IMR-90 (cell line): ENCODE results near the gene RHOT2. TPM values are rescaled to one million over a fixed set of nuclear protein-coding genes. Genes with fewer than 3 reads are reported as not detected.

ENCODE experiments used
- ATAC-seq: fragments of 200-7000 bp; cut with Tn5 transposase; 2 replicates; pipeline ENCODE4 v1.9.1; 2020; ENCODE audit warnings: low read depth, mild to moderate bottlenecking, moderate library complexity
- BruUV-seq: library from RNA; stranded (reverse); fragments of 400-500 nt; replicated peaks from 2 replicates; lab custom pipeline; 2021; lab: Mats Ljungman, UMichigan
- CTCF ChIA-PET: fragments of 300-600 bp; formaldehyde crosslinking; extraction: SDS; loops from one replicate; lab custom pipeline; 2021; ENCODE audit warnings: antibody characterized with exemption; lab: Yijun Ruan, JAX
- POLR2A ChIA-PET: fragments of 300-600 bp; sonication (Branson Sonifier 250); formaldehyde crosslinking; loops from one replicate; lab custom pipeline; 2022; ENCODE audit warnings: antibody characterized with exemption; ENCODE audit not compliant: unreplicated experiment; lab: Charles Lee
- DNase-seq: peaks from one replicate; pipeline ENCODE4 v3.0.0; 2013
- H2AFZ ChIP-seq: replicated peaks from 2 replicates; pipeline ENCODE3; 2013; ENCODE audit warnings: low read length, mild to moderate bottlenecking; ENCODE audit not compliant: poor library complexity
- H2AK5ac ChIP-seq: 2 replicates; pipeline ENCODE4 v1.6.1; 2013; ENCODE audit warnings: low read depth, low read length, inconsistent platforms
- H2AK9ac ChIP-seq: replicated peaks from 2 replicates; pipeline ENCODE3; 2013; ENCODE audit warnings: mild to moderate bottlenecking, low read depth, low read length, moderate library complexity; ENCODE audit not compliant: poor library complexity
- H2BK120ac ChIP-seq: 2 replicates; pipeline ENCODE4 v1.6.1; 2013; ENCODE audit warnings: low read depth, low read length, inconsistent platforms
- H2BK15ac ChIP-seq: 3 replicates; pipeline ENCODE4 v1.6.1; 2013; ENCODE audit warnings: low read depth, low read length, inconsistent platforms
- H2BK20ac ChIP-seq: 2 replicates; pipeline ENCODE4 v1.6.1; 2013; ENCODE audit warnings: low read depth, mild to moderate bottlenecking, inconsistent platforms, low read length, moderate library complexity
- H2BK5ac ChIP-seq: 2 replicates; pipeline ENCODE4 v1.6.1; 2013; ENCODE audit warnings: mild to moderate bottlenecking, low read depth, low read length, inconsistent platforms; ENCODE audit not compliant: poor library complexity, severe bottlenecking
- H3K14ac ChIP-seq: replicated peaks from 2 replicates; pipeline ENCODE4 v1.6.1; 2013; ENCODE audit warnings: low read depth, low read length, inconsistent platforms
- H3K18ac ChIP-seq: 2 replicates; pipeline ENCODE4 v1.6.1; 2013; ENCODE audit warnings: low read depth, low read length, control low read depth
- H3K23ac ChIP-seq: 2 replicates; pipeline ENCODE4 v1.6.1; 2013; ENCODE audit warnings: low read depth, low read length, inconsistent platforms
- H3K27ac ChIP-seq: 2 replicates; pipeline ENCODE4 v1.5.1; 2013; ENCODE audit warnings: mild to moderate bottlenecking, control low read depth, low read length; ENCODE audit not compliant: insufficient read depth
- H3K27me3 ChIP-seq: 2 replicates; pipeline ENCODE4 v1.6.1; 2013; ENCODE audit warnings: low read length; ENCODE audit not compliant: control insufficient read depth, insufficient read depth
- H3K36me3 ChIP-seq: 2 replicates; pipeline ENCODE4 v1.6.1; 2013; ENCODE audit warnings: low read length, mixed read lengths; ENCODE audit not compliant: control insufficient read depth, insufficient read depth
- H3K4ac ChIP-seq: 2 replicates; pipeline ENCODE4 v1.6.1; 2013; ENCODE audit warnings: low read depth, low read length, inconsistent platforms
- H3K4me1 ChIP-seq: 2 replicates; pipeline ENCODE4 v1.6.1; 2013; ENCODE audit warnings: low read length, mixed read lengths; ENCODE audit not compliant: control insufficient read depth, insufficient read depth
- H3K4me2 ChIP-seq: 2 replicates; pipeline ENCODE4 v1.6.1; 2013; ENCODE audit warnings: low read depth, mild to moderate bottlenecking, control low read depth, low read length, moderate library complexity
- H3K4me3 ChIP-seq: 2 replicates; pipeline ENCODE4 v1.5.1; 2013; ENCODE audit warnings: low read depth, mild to moderate bottlenecking, control low read depth, low read length, moderate library complexity; ENCODE audit not compliant: insufficient read depth
- H3K56ac ChIP-seq: 2 replicates; pipeline ENCODE4 v1.6.1; 2013; ENCODE audit warnings: low read length, inconsistent platforms; ENCODE audit not compliant: insufficient read depth; ENCODE audit errors: extremely low read depth
- H3K79me1 ChIP-seq, 2 experiments: 2 replicates each; pipeline ENCODE4 v1.6.1; 2013; ENCODE audit warnings: low read length in 2 of 2, inconsistent platforms in 1 of 2, low read depth in 1 of 2
- H3K9ac ChIP-seq: 2 replicates; pipeline ENCODE4 v1.6.1; 2013; ENCODE audit warnings: low read depth, low read length, control low read depth
- H3K9me1 ChIP-seq: 2 replicates; pipeline ENCODE4 v1.6.1; 2013; ENCODE audit warnings: low read length, inconsistent platforms; ENCODE audit not compliant: insufficient read depth
- H3K9me3 ChIP-seq: 2 replicates; pipeline ENCODE4 v1.6.1; 2013; ENCODE audit warnings: low read length; ENCODE audit not compliant: control insufficient read depth, insufficient read depth
- H4K20me1 ChIP-seq: 2 replicates; pipeline ENCODE4 v1.6.1; 2013; ENCODE audit warnings: low read length, inconsistent platforms; ENCODE audit not compliant: insufficient read depth
- H4K5ac ChIP-seq: 2 replicates; pipeline ENCODE4 v1.6.1; 2013; ENCODE audit warnings: mild to moderate bottlenecking, low read depth, low read length, control low read depth
- H4K8ac ChIP-seq, 2 experiments: 2 replicates each; pipeline ENCODE4 v1.6.1; 2013; ENCODE audit warnings: low read depth in 2 of 2, low read length in 2 of 2, control low read depth in 1 of 2, inconsistent platforms in 1 of 2
- H4K91ac ChIP-seq: 2 replicates; pipeline ENCODE4 v1.6.1; 2013; ENCODE audit warnings: low read depth, low read length, inconsistent platforms; ENCODE audit not compliant: insufficient read depth
- BHLHE40 ChIP-seq: fragments of 150-350 bp; IDR thresholded peaks from 2 replicates; pipeline ENCODE4 v1.6.1; 2016; ENCODE audit warnings: mild to moderate bottlenecking, low read depth, low read length
- CEBPB ChIP-seq: IDR thresholded peaks from 2 replicates; pipeline ENCODE4 v1.6.1; 2012; ENCODE audit warnings: low read depth, low read length, improper control_type of control experiment
- CHD1 ChIP-seq: IDR thresholded peaks from 2 replicates; pipeline ENCODE4 v1.6.1; 2012; ENCODE audit warnings: low read depth, low read length, improper control_type of control experiment
- CTCF ChIP-seq: conservative IDR thresholded peaks from 2 replicates; pipeline ENCODE4 v1.5.1; 2012; ENCODE audit warnings: mild to moderate bottlenecking, low read depth, low read length, improper control_type of control experiment
- ELK1 ChIP-seq: fragments of 150-350 bp; IDR thresholded peaks from 2 replicates; pipeline ENCODE4 v1.6.1; 2016; ENCODE audit warnings: low read depth, mild to moderate bottlenecking, low read length, moderate library complexity, borderline replicate concordance
- FOS ChIP-seq: fragments of 150-350 bp; IDR thresholded peaks from 2 replicates; pipeline ENCODE4 v1.6.1; 2016; ENCODE audit warnings: low read depth, low read length
- MAFK ChIP-seq: IDR thresholded peaks from 2 replicates; pipeline ENCODE4 v1.6.1; 2012; ENCODE audit warnings: low read depth, low read length, improper control_type of control experiment
- MAZ ChIP-seq: IDR thresholded peaks from 2 replicates; pipeline ENCODE4 v1.6.1; 2012; ENCODE audit warnings: low read depth, mild to moderate bottlenecking, low read length, improper control_type of control experiment, moderate library complexity, borderline replicate concordance
- MXI1 ChIP-seq: IDR thresholded peaks from 2 replicates; pipeline ENCODE4 v1.6.1; 2012; ENCODE audit warnings: low read depth, mild to moderate bottlenecking, low read length, moderate library complexity, borderline replicate concordance
- NFE2L2 ChIP-seq: fragments of 150-350 bp; IDR thresholded peaks from 2 replicates; pipeline ENCODE4 v1.6.1; 2016; ENCODE audit warnings: low read depth, mild to moderate bottlenecking, low read length
- POLR2A ChIP-seq: IDR thresholded peaks from 2 replicates; pipeline ENCODE4 v1.6.1; 2012; ENCODE audit warnings: mild to moderate bottlenecking, low read depth, low read length
- RAD21 ChIP-seq: IDR thresholded peaks from 2 replicates; pipeline ENCODE4 v1.6.1; 2012; ENCODE audit warnings: low read length, improper control_type of control experiment
- RCOR1 ChIP-seq: IDR thresholded peaks from 2 replicates; pipeline ENCODE4 v1.6.1; 2012; ENCODE audit warnings: mild to moderate bottlenecking, low read length, improper control_type of control experiment; ENCODE audit not compliant: insufficient replicate concordance
- RFX5 ChIP-seq: IDR thresholded peaks from 2 replicates; pipeline ENCODE4 v1.8.0; 2012; ENCODE audit warnings: low read depth, mild to moderate bottlenecking, low read length, moderate library complexity
- SMC3 ChIP-seq: fragments of 150-350 bp; IDR thresholded peaks from 2 replicates; pipeline ENCODE4 v1.6.1; 2016; ENCODE audit warnings: low read depth, mild to moderate bottlenecking, antibody characterized with exemption, low read length, moderate library complexity
- WGBS, 2 experiments: methylation state at CpG; one replicate each; pipeline versions ENCODE4 v1.1.5 to v1.1.7; 2013; ENCODE audit warnings: missing lambda C conversion rate in 2 of 2; ENCODE audit not compliant: insufficient read length in 1 of 2; ENCODE audit errors: extremely low coverage in 2 of 2; 5-methylcytosine and 5-hydroxymethylcytosine counted together
- dilution Hi-C: fragments of 300-500 bp; cut with HindIII; formaldehyde crosslinking; loops from one replicate; pipeline ENCODE4 v1.14.3; 2018; ENCODE audit warnings: low sequenced_read_pairs; ENCODE audit not compliant: unreplicated experiment
- in situ Hi-C: fragments of 300-500 bp; cut with MboI; formaldehyde crosslinking; loops from 3 replicates; pipeline ENCODE4 v1.14.3; 2019; ENCODE audit warnings: low sequenced_read_pairs, inconsistent platforms, mixed read lengths
- intact Hi-C: fragments of 100-400 bp; cut with micrococcal nuclease; formaldehyde crosslinking; loops from 2 replicates; pipeline ENCODE4 v1.10.0; 2022
- polyA plus RNA-seq, 3 experiments: library from polyadenylated mRNA; depleted of rRNA; stranded (reverse); fragments of >200 nt; gene quantifications; 2 replicates each; pipeline ENCODE4 v1.2.3, GENCODE V29; 2012; ENCODE audit warnings: low replicate concordance in 1 of 3
- total RNA-seq: library from RNA; depleted of rRNA; stranded (reverse); fragments of >200 nt; gene quantifications from 2 replicates; pipeline ENCODE4 v1.2.3, GENCODE V29; 2012

RHOT2 gene
- total and polyA plus RNA-seq, 2 of the 4 experiments (the other 2 are of a cell fraction): 20.3 to 181 TPM

- peaks cover 30% of the 10 kb centered on the region for H3K4me1 ChIP-seq
- no peak overlapping the region for H3K23ac ChIP-seq
- peak overlapping the region; percentile 40 for H2AFZ ChIP-seq
- intact Hi-C loops (no loop called here), in situ Hi-C loops (no loop called here), dilution Hi-C loops (no loop called here)
- no peak overlapping the region for H3K4me2 ChIP-seq
- H2BK15ac ChIP-seq: no peak overlapping the region
- no peaks in the 10 kb centered on the region for H3K9me3 ChIP-seq
- H2AK5ac ChIP-seq: no peak overlapping the region
- ATAC-seq: no peak
- CTCF ChIA-PET: no interaction called here
- no peak for DNase-seq
- no peak overlapping the region for H3K4ac ChIP-seq
- H3K56ac ChIP-seq: no peak overlapping the region
- H2BK120ac ChIP-seq: no peak overlapping the region
- no peaks in the 10 kb centered on the region for H3K27me3 ChIP-seq
- POLR2A ChIA-PET: no interaction called here
- H2BK5ac ChIP-seq: no peak overlapping the region
- H3K14ac ChIP-seq: no peak overlapping the region
- no peak overlapping the region for H3K9ac ChIP-seq
- H4K5ac ChIP-seq: no peak overlapping the region
- H3K9me1 ChIP-seq: peaks cover 13% of the 10 kb centered on the region
- TF ChIP-seq RCOR1 (no peak), MAFK (no peak), ELK1 (no peak), CHD1 (no peak), POLR2A (no peak), SMC3 (no peak), NFE2L2 (no peak), BHLHE40 (no peak), RAD21 (no peak), RFX5 (no peak), MXI1 (no peak), FOS (no peak), CEBPB (no peak), MAZ (no peak), CTCF (no peak)
- peaks cover 41% of the 10 kb centered on the region for H3K36me3 ChIP-seq
- H4K20me1 ChIP-seq: peaks cover 32% of the 10 kb centered on the region
- peak overlapping the region; percentile 50 for H2AK9ac ChIP-seq
- no peak overlapping the region; a peak in 1 of 4 replicates for H4K8ac ChIP-seq
- WGBS, 2 experiments: 98% methylated on average over 44 of the region's 61 CpGs; no CpG with 5 or more reads in 1 of the 2 experiments
- no peak overlapping the region for H3K4me3 ChIP-seq
- H3K79me1 ChIP-seq: peaks cover 19 to 64% of the 10 kb centered on the region in 2 experiments
- no peak overlapping the region for H2BK20ac ChIP-seq
- BruUV-seq: no TSS peak
- H3K18ac ChIP-seq: no peak overlapping the region
- H3K27ac ChIP-seq: no peak overlapping the region
- H4K91ac ChIP-seq: no peak overlapping the region
Observed at GRCh38 chr16:684961-685696, 17.2 kb downstream of the RHOT2 start.
